Astrocyte (in vitro differentiated cells and primary cell): ENCODE measurements around the gene ATP11A. TPM values are rescaled to one million over a fixed set of nuclear protein-coding genes. Genes with fewer than 3 reads are reported as not detected.

Experiments used
- DNase-seq: peaks from one replicate; pipeline ENCODE4 v3.0.0-alpha.2; 2010; ENCODE audit warnings: low read depth
- FAIRE-seq: peaks from 2 replicates; lab custom pipeline; 2011; peaks lifted over from hg19 to GRCh38; lab: Jason Lieb, UNC
- H2AFZ ChIP-seq: 2 replicates; pipeline ENCODE4 v1.6.0; 2012; ENCODE audit warnings: low read depth, low read length, inconsistent platforms
- H3K27ac ChIP-seq: 2 replicates; pipeline ENCODE4 v1.5.1; 2011; ENCODE audit warnings: low read depth, low read length, inconsistent platforms
- H3K27me3 ChIP-seq: 2 replicates; pipeline ENCODE4 v1.6.0; 2011; ENCODE audit warnings: low read length, inconsistent platforms; ENCODE audit not compliant: insufficient read depth
- H3K36me3 ChIP-seq: 2 replicates; pipeline ENCODE4 v1.5.1; 2011; ENCODE audit warnings: low read length, inconsistent platforms; ENCODE audit not compliant: insufficient read depth
- H3K4me1 ChIP-seq: 2 replicates; pipeline ENCODE4 v1.5.1; 2011; ENCODE audit warnings: low read length, inconsistent platforms; ENCODE audit not compliant: insufficient read depth
- H3K4me2 ChIP-seq: 2 replicates; pipeline ENCODE4 v1.6.0; 2012; ENCODE audit warnings: low read length, inconsistent platforms
- H3K4me3 ChIP-seq: 2 replicates; pipeline ENCODE4 v1.5.1; 2011; ENCODE audit warnings: low read depth, mild to moderate bottlenecking, low read length, inconsistent platforms; ENCODE audit not compliant: insufficient read depth
- H3K79me2 ChIP-seq: 2 replicates; pipeline ENCODE4 v1.6.0; 2012; ENCODE audit warnings: mild to moderate bottlenecking, low read length, inconsistent platforms; ENCODE audit not compliant: insufficient read depth
- H3K9ac ChIP-seq: 2 replicates; pipeline ENCODE4 v1.6.0; 2012; ENCODE audit warnings: mild to moderate bottlenecking, low read length, inconsistent platforms
- H3K9me3 ChIP-seq: 2 replicates; pipeline ENCODE4 v1.5.1; 2012; ENCODE audit warnings: low read depth, mild to moderate bottlenecking, low read length, inconsistent platforms; ENCODE audit not compliant: insufficient read depth
- H4K20me1 ChIP-seq: 2 replicates; pipeline ENCODE4 v1.6.0; 2012; ENCODE audit warnings: low read length, inconsistent platforms; ENCODE audit not compliant: insufficient read depth
- H3K27ac Mint-ChIP-seq: one replicate; pipeline ENCODE4 v1.8.0; 2021; ENCODE audit warnings: mild to moderate bottlenecking, mixed read lengths; ENCODE audit not compliant: unreplicated experiment
- H3K27me3 Mint-ChIP-seq: one replicate; pipeline ENCODE4 v1.8.0; 2021; ENCODE audit warnings: low read depth, mixed read lengths; ENCODE audit not compliant: unreplicated experiment
- H3K36me3 Mint-ChIP-seq: one replicate; pipeline ENCODE4 v1.8.0; 2021; ENCODE audit warnings: low read depth, mixed read lengths; ENCODE audit not compliant: unreplicated experiment
- H3K4me1 Mint-ChIP-seq: one replicate; pipeline ENCODE4 v1.8.0; 2021; ENCODE audit warnings: low read depth, mixed read lengths; ENCODE audit not compliant: unreplicated experiment
- H3K4me3 Mint-ChIP-seq: one replicate; pipeline ENCODE4 v1.8.0; 2021; ENCODE audit warnings: mild to moderate bottlenecking, moderate library complexity, mixed read lengths; ENCODE audit not compliant: unreplicated experiment
- H3K9me3 Mint-ChIP-seq: one replicate; pipeline ENCODE4 v1.8.0; 2021; ENCODE audit warnings: mild to moderate bottlenecking, mixed read lengths; ENCODE audit not compliant: unreplicated experiment
- CTCF ChIP-seq: IDR thresholded peaks from 2 replicates; pipeline ENCODE4 v1.5.1; 2011; ENCODE audit warnings: low read depth, mild to moderate bottlenecking, inconsistent platforms, low read length, moderate library complexity; ENCODE audit not compliant: insufficient read depth
- EZH2 ChIP-seq: IDR thresholded peaks from 2 replicates; pipeline ENCODE4 v1.6.1; 2012; ENCODE audit warnings: mild to moderate bottlenecking, low read length, inconsistent platforms; ENCODE audit not compliant: insufficient read depth
- total RNA-seq: library from RNA; stranded (reverse); gene quantifications from 2 replicates; pipeline ENCODE4 v1.2.1, GENCODE V29; 2021

Gene ATP11A
- total RNA-seq, 1 donor from 2014 or later, result 38.9 TPM

GRCh38 chr13:112892426-112893206 is 202.8 kb downstream of the ATP11A start:
- Histone ChIP-seq H3K9ac (no peak overlapping the region), H3K4me2 (no peak overlapping the region), H3K79me2 (no peaks in the 10 kb centered on the region), H4K20me1 (no peaks in the 10 kb centered on the region), H3K4me1 (no peaks in the 10 kb centered on the region), H3K27me3 (peaks cover 46% of the 10 kb centered on the region), H3K4me3 (no peak overlapping the region), H2AFZ (no peak overlapping the region), H3K36me3 (no peaks in the 10 kb centered on the region), H3K9me3 (no peaks in the 10 kb centered on the region), H3K27ac (no peak overlapping the region)
- Mint-ChIP-seq H3K4me1 (peaks cover 10% of the 10 kb centered on the region), H3K27me3 (peaks cover 50% of the 10 kb centered on the region), H3K27ac (no peak overlapping the region), H3K9me3 (no peaks in the 10 kb centered on the region), H3K4me3 (peak overlapping the region; percentile 42), H3K36me3 (no peaks in the 10 kb centered on the region)
- DNase-seq (no peak), FAIRE-seq (no peak)
- TF ChIP-seq EZH2, result no peak
- TF ChIP-seq CTCF, result no peak

GRCh38 chr13:112893207-112893569 is 203.3 kb downstream of the ATP11A start:
- peak overlapping the region; percentile 78 for H3K27ac Mint-ChIP-seq
- DNase-seq (no peak), FAIRE-seq (no peak)
- Histone ChIP-seq H3K4me3 (no peak overlapping the region), H3K9me3 (no peaks in the 10 kb centered on the region), H3K79me2 (no peaks in the 10 kb centered on the region), H2AFZ (no peak overlapping the region), H4K20me1 (no peaks in the 10 kb centered on the region), H3K36me3 (no peaks in the 10 kb centered on the region), H3K4me1 (no peaks in the 10 kb centered on the region), H3K4me2 (no peak overlapping the region), H3K9ac (no peak overlapping the region), H3K27me3 (peaks cover 46% of the 10 kb centered on the region), H3K27ac (no peak overlapping the region)
- peaks cover 10% of the 10 kb centered on the region for H3K4me1 Mint-ChIP-seq
- H3K36me3 Mint-ChIP-seq, result no peaks in the 10 kb centered on the region
- H3K9me3 Mint-ChIP-seq, result no peaks in the 10 kb centered on the region
- TF ChIP-seq CTCF (no peak), EZH2 (no peak)
- peaks cover 46% of the 10 kb centered on the region for H3K27me3 Mint-ChIP-seq
- H3K4me3 Mint-ChIP-seq, result peak overlapping the region; percentile 30
